ENCODE results near the gene IFRD1. TPM values are rescaled to one million over a fixed set of nuclear protein-coding genes. Genes with fewer than 3 reads are reported as not detected.
"Not testable (repeated sequence)": the region's sequence is repeated elsewhere in the genome, so short reads cannot be mapped to it uniquely, and the experiment has no call there.

Gene IFRD1
- total RNA-seq, 1 experiment from 2014 or later, result 73.4 TPM

GRCh38 chr7:112453505-112454171 lies 3.4 kb downstream of the IFRD1 start:
- DNase-seq (no peak), ATAC-seq (no peak)
- H3K4me1 ChIP-seq (ENCODE audit: insufficient read depth, low read length), result peaks cover 28% of the 10 kb centered on the region
- peak overlapping the region; percentile 96 for H3K4me3 ChIP-seq (ENCODE audit: low read length)
- TF ChIP-seq CTCF (conservative IDR thresholded peaks at IDR 0.05; ENCODE audit: low read depth, low read length) (no peak), EZH2phosphoT487 (IDR thresholded peaks at IDR 0.05; ENCODE audit: borderline replicate concordance, low read length) (no peak), EZH2 (IDR thresholded peaks at IDR 0.05; ENCODE audit: low read length, unreplicated experiment) (no peak)
- peaks cover 59% of the 10 kb centered on the region for H3K79me2 ChIP-seq (ENCODE audit: low read length)
- H4K20me1 ChIP-seq (ENCODE audit: low read length), result peaks cover 60% of the 10 kb centered on the region
- BruUV-seq (replicated peaks), result no TSS peak
- CTCF ChIA-PET, result no interaction called here
- POLR2A ChIA-PET (ENCODE audit: unreplicated experiment), result no interaction called here
- H3K36me3 ChIP-seq (ENCODE audit: low read depth, low read length), result peaks cover 30% of the 10 kb centered on the region
- no peak overlapping the region for H2AFZ ChIP-seq (ENCODE audit: low read length)
- no peaks in the 10 kb centered on the region for H3K9me2 ChIP-seq (replicated peaks; ENCODE audit: low read length)
- no peaks in the 10 kb centered on the region for H3K27me3 ChIP-seq (ENCODE audit: low read length)
- H3F3A ChIP-seq (ENCODE audit: low read length, unreplicated experiment), result peaks cover 4% of the 10 kb centered on the region
- intact Hi-C loops (cut with micrococcal nuclease), result loop anchor here (2.0 kb wide), 1 partner anchor 27 kb away; the partner anchor contains the start of gene LSMEM1
- H3K27ac ChIP-seq (ENCODE audit: low read length), result no peak overlapping the region
- H3K4me2 ChIP-seq (ENCODE audit: low read length), result peak overlapping the region; percentile 88
- no peaks in the 10 kb centered on the region for H3K9me3 ChIP-seq (ENCODE audit: low read length)
- no peak overlapping the region; the same call in 1 of the 2 replicates for H3K9ac ChIP-seq (ENCODE audit: low read length)

- ATAC-seq; H3K9me2 ChIP-seq (replicated peaks; ENCODE audit: low read length); DNase-seq; H3K9ac ChIP-seq (ENCODE audit: low read length); intact Hi-C loops (cut with micrococcal nuclease); H3K27ac ChIP-seq (ENCODE audit: low read length); H3K4me3 ChIP-seq (ENCODE audit: low read length); BruUV-seq (replicated peaks); CTCF ChIA-PET; H3F3A ChIP-seq (ENCODE audit: low read length, unreplicated experiment); POLR2A ChIA-PET (ENCODE audit: unreplicated experiment); H2AFZ ChIP-seq (ENCODE audit: low read length); H3K9me3 ChIP-seq (ENCODE audit: low read length); H3K27me3 ChIP-seq (ENCODE audit: low read length): not testable (repeated sequence)
- Histone ChIP-seq H3K79me2 (ENCODE audit: low read length) (peaks cover 59% of the 10 kb centered on the region), H3K4me1 (ENCODE audit: insufficient read depth, low read length) (peaks cover 23% of the 10 kb centered on the region), H3K4me2 (ENCODE audit: low read length) (peak overlapping the region; percentile 88), H3K36me3 (ENCODE audit: low read depth, low read length) (peaks cover 35% of the 10 kb centered on the region), H4K20me1 (ENCODE audit: low read length) (peaks cover 60% of the 10 kb centered on the region)
Observed at GRCh38 chr7:112454191-112454590, 3.9 kb downstream of the IFRD1 start.

GRCh38 chr7:112459645-112460044 lies 9.4 kb downstream of the IFRD1 start:
- Histone ChIP-seq H3K9me2 (replicated peaks; ENCODE audit: low read length) (no peaks in the 10 kb centered on the region), H2AFZ (ENCODE audit: low read length) (no peak overlapping the region), H3K27ac (ENCODE audit: low read length) (no peak overlapping the region), H3K4me2 (ENCODE audit: low read length) (no peak overlapping the region), H3K9me3 (ENCODE audit: low read length) (no peaks in the 10 kb centered on the region), H4K20me1 (ENCODE audit: low read length) (peaks cover 42% of the 10 kb centered on the region), H3K36me3 (ENCODE audit: low read depth, low read length) (peaks cover 78% of the 10 kb centered on the region), H3F3A (ENCODE audit: low read length, unreplicated experiment) (peaks cover 3% of the 10 kb centered on the region), H3K9ac (ENCODE audit: low read length) (no peak overlapping the region), H3K4me1 (ENCODE audit: insufficient read depth, low read length) (no peaks in the 10 kb centered on the region), H3K4me3 (ENCODE audit: low read length) (no peak overlapping the region), H3K27me3 (ENCODE audit: low read length) (no peaks in the 10 kb centered on the region), H3K79me2 (ENCODE audit: low read length) (peaks cover 16% of the 10 kb centered on the region)
- POLR2A ChIA-PET (ENCODE audit: unreplicated experiment), result no interaction called here
- CTCF ChIA-PET, result no interaction called here
- intact Hi-C loops (cut with micrococcal nuclease), result no loop called here
- ATAC-seq (no peak), DNase-seq (no peak)
- BruUV-seq (replicated peaks), result no TSS peak
- no peak for TF ChIP-seq EZH2phosphoT487 (IDR thresholded peaks at IDR 0.05; ENCODE audit: borderline replicate concordance, low read length)

Data from PC-3 (cell line).